ENCODE measurements around the gene TM2D1.

DNA sequence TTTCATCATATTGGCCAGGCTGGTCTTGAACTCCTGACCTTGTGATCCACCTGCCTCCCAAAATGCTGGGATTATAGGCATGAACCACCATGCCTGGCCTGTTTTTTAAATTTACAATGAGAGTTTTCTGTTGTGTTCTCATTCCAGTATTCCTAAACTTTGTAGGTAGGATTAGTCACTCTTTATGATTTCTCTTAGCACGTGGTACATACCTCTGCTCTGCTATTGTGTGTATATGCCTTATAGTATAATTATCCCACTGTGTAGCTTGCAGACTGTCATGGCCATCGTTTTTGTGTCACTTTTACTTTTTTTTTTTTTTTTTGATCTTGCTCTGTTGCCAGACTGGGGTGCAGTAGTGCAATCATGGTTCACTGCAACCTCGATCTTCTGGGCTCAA is 31.8 kb upstream of the TM2D1 start:
- TF ChIP-seq, protein P1, sequence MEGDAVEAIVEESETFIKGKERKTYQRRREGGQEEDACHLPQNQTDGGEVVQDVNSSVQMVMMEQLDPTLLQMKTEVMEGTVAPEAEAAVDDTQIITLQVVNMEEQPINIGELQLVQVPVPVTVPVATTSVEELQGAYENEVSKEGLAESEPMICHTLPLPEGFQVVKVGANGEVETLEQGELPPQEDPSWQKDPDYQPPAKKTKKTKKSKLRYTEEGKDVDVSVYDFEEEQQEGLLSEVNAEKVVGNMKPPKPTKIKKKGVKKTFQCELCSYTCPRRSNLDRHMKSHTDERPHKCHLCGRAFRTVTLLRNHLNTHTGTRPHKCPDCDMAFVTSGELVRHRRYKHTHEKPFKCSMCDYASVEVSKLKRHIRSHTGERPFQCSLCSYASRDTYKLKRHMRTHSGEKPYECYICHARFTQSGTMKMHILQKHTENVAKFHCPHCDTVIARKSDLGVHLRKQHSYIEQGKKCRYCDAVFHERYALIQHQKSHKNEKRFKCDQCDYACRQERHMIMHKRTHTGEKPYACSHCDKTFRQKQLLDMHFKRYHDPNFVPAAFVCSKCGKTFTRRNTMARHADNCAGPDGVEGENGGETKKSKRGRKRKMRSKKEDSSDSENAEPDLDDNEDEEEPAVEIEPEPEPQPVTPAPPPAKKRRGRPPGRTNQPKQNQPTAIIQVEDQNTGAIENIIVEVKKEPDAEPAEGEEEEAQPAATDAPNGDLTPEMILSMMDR (IDR thresholded peaks at IDR 0.05) = no peak
- TF ChIP-seq POLR2AphosphoS5 (IDR thresholded peaks at IDR 0.05) = no peak
